ENCODE measurements around the gene TMEM176B. TPM values are rescaled to one million over a fixed set of nuclear protein-coding genes. Genes with fewer than 3 reads are reported as not detected.

The TMEM176B gene
- total RNA-seq, 1 experiment from 2014 or later = 0.42 TPM

DNA sequence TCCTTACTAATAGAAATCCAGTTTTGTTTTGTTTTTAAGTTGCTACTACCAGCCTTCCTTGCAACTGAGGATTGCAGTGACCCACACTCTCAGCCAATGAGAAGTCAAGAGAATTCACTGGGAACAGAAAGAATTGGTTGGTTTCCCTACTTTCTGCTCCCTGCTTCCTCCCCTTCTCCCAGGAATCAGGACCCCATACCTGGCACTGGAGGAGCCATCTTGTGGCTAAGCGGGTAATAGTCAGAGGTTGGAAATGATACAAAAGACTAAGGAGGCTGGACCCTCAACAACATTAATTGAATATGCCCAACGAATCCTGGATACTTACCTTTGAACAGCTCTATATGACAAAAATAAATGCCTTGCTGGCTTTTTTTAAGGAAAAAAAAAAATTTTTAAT, 6.7 kb upstream of the TMEM176B start:
- Mint-ChIP-seq H3K9me3 (ENCODE audit: unreplicated experiment) (peaks cover 4% of the 10 kb centered on the region), H3K27me3 (ENCODE audit: insufficient read depth, unreplicated experiment) (peaks cover 46% of the 10 kb centered on the region), H3K36me3 (ENCODE audit: insufficient read depth, unreplicated experiment) (no peaks in the 10 kb centered on the region), H3K27ac (ENCODE audit: low read depth, unreplicated experiment) (no peak overlapping the region), H3K4me1 (ENCODE audit: insufficient read depth, unreplicated experiment) (no peaks in the 10 kb centered on the region), H3K4me3 (ENCODE audit: unreplicated experiment) (no peak overlapping the region)
- BruUV-seq (replicated peaks) = no TSS peak
- DNase-seq (ENCODE audit: unreplicated experiment) = no peak
- intact Hi-C loops (cut with micrococcal nuclease) = no loop called here
- CTCF ChIA-PET = interaction anchor here (1.8 kb wide), 1 partner anchor 91 kb away, joined by 3 read pairs; no protein-coding TSS in a partner anchor
- POLR2A ChIA-PET = interaction anchor here (0.7 kb wide), 1 partner anchor 51 kb away, joined by 5 read pairs; no protein-coding TSS in a partner anchor
- TF ChIP-seq, protein P1, sequence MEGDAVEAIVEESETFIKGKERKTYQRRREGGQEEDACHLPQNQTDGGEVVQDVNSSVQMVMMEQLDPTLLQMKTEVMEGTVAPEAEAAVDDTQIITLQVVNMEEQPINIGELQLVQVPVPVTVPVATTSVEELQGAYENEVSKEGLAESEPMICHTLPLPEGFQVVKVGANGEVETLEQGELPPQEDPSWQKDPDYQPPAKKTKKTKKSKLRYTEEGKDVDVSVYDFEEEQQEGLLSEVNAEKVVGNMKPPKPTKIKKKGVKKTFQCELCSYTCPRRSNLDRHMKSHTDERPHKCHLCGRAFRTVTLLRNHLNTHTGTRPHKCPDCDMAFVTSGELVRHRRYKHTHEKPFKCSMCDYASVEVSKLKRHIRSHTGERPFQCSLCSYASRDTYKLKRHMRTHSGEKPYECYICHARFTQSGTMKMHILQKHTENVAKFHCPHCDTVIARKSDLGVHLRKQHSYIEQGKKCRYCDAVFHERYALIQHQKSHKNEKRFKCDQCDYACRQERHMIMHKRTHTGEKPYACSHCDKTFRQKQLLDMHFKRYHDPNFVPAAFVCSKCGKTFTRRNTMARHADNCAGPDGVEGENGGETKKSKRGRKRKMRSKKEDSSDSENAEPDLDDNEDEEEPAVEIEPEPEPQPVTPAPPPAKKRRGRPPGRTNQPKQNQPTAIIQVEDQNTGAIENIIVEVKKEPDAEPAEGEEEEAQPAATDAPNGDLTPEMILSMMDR (IDR thresholded peaks at IDR 0.05; ENCODE audit: unreplicated experiment) = no peak

DNA sequence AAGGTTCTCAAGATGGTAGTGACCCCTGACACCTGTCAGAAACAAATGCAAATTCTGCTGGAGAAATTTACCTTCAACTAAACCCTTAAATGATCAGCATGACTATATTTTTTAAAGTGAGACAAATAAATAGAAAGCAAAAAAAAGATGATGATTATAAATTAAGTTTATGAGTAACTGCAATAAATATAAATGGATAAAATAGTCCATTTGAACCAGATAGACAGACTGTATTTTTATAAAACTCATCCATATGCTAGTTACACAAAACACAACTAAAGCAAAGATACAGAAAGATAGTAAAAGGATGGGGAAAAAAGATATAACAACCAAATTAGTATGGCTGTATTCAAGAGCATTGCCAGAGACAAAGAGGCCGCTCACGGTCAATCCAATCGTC, 6.3 kb upstream of the TMEM176B start:
- Mint-ChIP-seq H3K36me3 (ENCODE audit: insufficient read depth, unreplicated experiment) (no peaks in the 10 kb centered on the region), H3K4me3 (ENCODE audit: unreplicated experiment) (no peak overlapping the region), H3K27me3 (ENCODE audit: insufficient read depth, unreplicated experiment) (peaks cover 48% of the 10 kb centered on the region), H3K9me3 (ENCODE audit: unreplicated experiment) (peaks cover 8% of the 10 kb centered on the region), H3K27ac (ENCODE audit: low read depth, unreplicated experiment) (no peak overlapping the region), H3K4me1 (ENCODE audit: insufficient read depth, unreplicated experiment) (no peaks in the 10 kb centered on the region)
- intact Hi-C loops (cut with micrococcal nuclease) = no loop called here
- no TSS peak for BruUV-seq (replicated peaks)
- TF ChIP-seq, protein P1 (IDR thresholded peaks at IDR 0.05; ENCODE audit: unreplicated experiment) = no peak
- ChIA-PET POLR2A (interaction anchor here (0.7 kb wide), 1 partner anchor 51 kb away, joined by 5 read pairs; no protein-coding TSS in a partner anchor), CTCF (interaction anchor here (1.8 kb wide), 1 partner anchor 92 kb away, joined by 3 read pairs; no protein-coding TSS in a partner anchor)
- DNase-seq (ENCODE audit: unreplicated experiment) = no peak

GRCh38 chr7:150805864-150806263, 5.7 kb upstream of the TMEM176B start:
- Mint-ChIP-seq H3K36me3 (ENCODE audit: insufficient read depth, unreplicated experiment) (no peaks in the 10 kb centered on the region), H3K27ac (ENCODE audit: low read depth, unreplicated experiment) (no peak overlapping the region), H3K9me3 (ENCODE audit: unreplicated experiment) (peaks cover 8% of the 10 kb centered on the region), H3K4me1 (ENCODE audit: insufficient read depth, unreplicated experiment) (no peaks in the 10 kb centered on the region), H3K4me3 (ENCODE audit: unreplicated experiment) (no peak overlapping the region), H3K27me3 (ENCODE audit: insufficient read depth, unreplicated experiment) (peaks cover 42% of the 10 kb centered on the region)
- BruUV-seq (replicated peaks) = no TSS peak
- intact Hi-C loops (cut with micrococcal nuclease) = no loop called here
- ChIA-PET CTCF (no interaction called here), POLR2A (no interaction called here)
- TF ChIP-seq, protein P1 (IDR thresholded peaks at IDR 0.05; ENCODE audit: unreplicated experiment) = no peak
- no peak for DNase-seq (ENCODE audit: unreplicated experiment)

DNA sequence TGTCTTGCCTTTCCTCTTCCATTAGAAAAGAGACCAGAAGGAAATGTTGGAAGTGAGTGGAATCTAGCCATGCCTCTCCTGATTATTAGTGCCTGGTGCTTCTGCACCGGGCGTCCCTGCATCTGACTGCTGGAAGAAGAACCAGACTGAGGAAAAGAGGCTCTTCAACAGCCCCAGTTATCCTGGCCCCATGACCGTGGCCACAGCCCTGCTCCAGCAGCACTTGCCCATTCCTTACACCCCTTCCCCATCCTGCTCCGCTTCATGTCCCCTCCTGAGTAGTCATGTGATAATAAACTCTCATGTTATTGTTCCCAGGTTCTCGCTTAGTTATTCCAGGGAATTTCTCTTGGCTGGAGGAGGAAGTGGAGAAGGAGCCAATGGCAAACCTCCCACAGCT, 4.6 kb upstream of the TMEM176B start:
- no TSS peak for BruUV-seq (replicated peaks)
- H3K4me3 Mint-ChIP-seq (ENCODE audit: unreplicated experiment) = no peak overlapping the region
- no peaks in the 10 kb centered on the region for H3K4me1 Mint-ChIP-seq (ENCODE audit: insufficient read depth, unreplicated experiment)
- no peak for DNase-seq (ENCODE audit: unreplicated experiment)
- H3K36me3 Mint-ChIP-seq (ENCODE audit: insufficient read depth, unreplicated experiment) = no peaks in the 10 kb centered on the region
- TF ChIP-seq, protein P1 (IDR thresholded peaks at IDR 0.05; ENCODE audit: unreplicated experiment) = no peak
- intact Hi-C loops (cut with micrococcal nuclease) = no loop called here
- POLR2A ChIA-PET = no interaction called here
- CTCF ChIA-PET = interaction anchor here (0.7 kb wide), 1 partner anchor 409 kb away, joined by 3 read pairs; no protein-coding TSS in a partner anchor
- H3K9me3 Mint-ChIP-seq (ENCODE audit: unreplicated experiment) = peaks cover 8% of the 10 kb centered on the region
- no peak overlapping the region for H3K27ac Mint-ChIP-seq (ENCODE audit: low read depth, unreplicated experiment)
- peaks cover 32% of the 10 kb centered on the region for H3K27me3 Mint-ChIP-seq (ENCODE audit: insufficient read depth, unreplicated experiment)

All from MCF 10A (cell line).